HepG2 (cell line): Measurements from ENCODE around the gene ARHGAP31. TPM values are rescaled to one million over a fixed set of nuclear protein-coding genes. Genes with fewer than 3 reads are reported as not detected.

Experiments
- ATAC-seq: fragments of 200-7000 bp; cut with Tn5 transposase; 3 replicates; pipeline ENCODE4 v1.9.1; 2020; ENCODE audit warnings: mild to moderate bottlenecking, moderate library complexity
- BruUV-seq: library from RNA; stranded (reverse); fragments of 400-500 nt; replicated peaks from 2 replicates; lab custom pipeline; 2021; lab: Mats Ljungman, UMichigan
- CTCF ChIA-PET: fragments of 300-600 bp; formaldehyde crosslinking; extraction: SDS; loops from one replicate; lab custom pipeline; 2021; ENCODE audit warnings: low total read pairs, inconsistent platforms, low intra/inter-chr PET ratio; lab: Yijun Ruan, JAX
- POLR2A ChIA-PET: fragments of 350-600 bp; sonication (Branson Sonifier 250); formaldehyde crosslinking; loops from one replicate; lab custom pipeline; 2020; ENCODE audit warnings: antibody characterized with exemption, inconsistent platforms; lab: Yijun Ruan, JAX
- DNase-seq: peaks from one replicate; pipeline ENCODE4 v3.0.0-alpha.2; 2015; ENCODE audit warnings: low spot score
- FAIRE-seq: peaks from 3 replicates; lab custom pipeline; 2011; peaks lifted over from hg19 to GRCh38; lab: Jason Lieb, UNC
- H2AFZ ChIP-seq: one replicate; pipeline ENCODE4 v1.6.1; 2011; ENCODE audit warnings: low read length, inconsistent platforms
- H3K27ac ChIP-seq: fragments of 300-600 bp; 3 replicates; pipeline ENCODE4 v1.8.0; 2011; ENCODE audit warnings: mixed run types, mild to moderate bottlenecking, mixed read lengths, low read length, inconsistent platforms; ENCODE audit not compliant: insufficient read depth; ENCODE audit errors: extremely low read length
- H3K27me3 ChIP-seq, 2 experiments: fragments of 200-600 bp in 1 of 2; 2 replicates in 1 of 2; 3 replicates in 1 of 2; pipeline versions ENCODE4 v1.6.0 to v1.8.0; 2011; ENCODE audit warnings: low read length in 2 of 2, mild to moderate bottlenecking in 2 of 2, moderate library complexity in 2 of 2, inconsistent platforms in 1 of 2; ENCODE audit not compliant: insufficient read depth in 2 of 2, control insufficient read depth in 1 of 2
- H3K36me3 ChIP-seq, 2 experiments: fragments of 200-600 bp in 1 of 2; replicated peaks in 1 of 2; 2 replicates in 1 of 2; 3 replicates in 1 of 2; pipeline versions ENCODE4 v1.5.1 to v1.8.0; 2011; ENCODE audit warnings: low read length in 2 of 2, inconsistent platforms in 1 of 2; ENCODE audit not compliant: insufficient read depth in 2 of 2, control insufficient read depth in 1 of 2
- H3K4me1 ChIP-seq: 2 replicates; pipeline ENCODE4 v1.5.1; 2012; ENCODE audit warnings: low read length, inconsistent platforms; ENCODE audit not compliant: insufficient read depth
- H3K4me2 ChIP-seq: 2 replicates; pipeline ENCODE4 v1.6.0; 2011; ENCODE audit warnings: low read depth, low read length, inconsistent platforms
- H3K4me3 ChIP-seq, 3 experiments: fragments of 200-600 bp in 1 of 3; sonication (generic), shearing (Covaris generic) in 1 of 3; replicated peaks in 1 of 3; 2 replicates each; pipeline ENCODE4 v1.5.1; 2011 to 2016; ENCODE audit warnings: low read length in 3 of 3, inconsistent platforms in 2 of 3, low read depth in 2 of 3, mild to moderate bottlenecking in 2 of 3, control low read depth in 1 of 3, mixed read lengths in 1 of 3; ENCODE audit not compliant: insufficient read depth in 1 of 3
- H3K79me2 ChIP-seq: one replicate; pipeline ENCODE4 v1.6.1; 2011; ENCODE audit warnings: low read length, inconsistent platforms; ENCODE audit not compliant: insufficient read depth
- H3K9ac ChIP-seq: 2 replicates; pipeline ENCODE4 v1.6.0; 2011; ENCODE audit warnings: mild to moderate bottlenecking, low read depth, low read length, inconsistent platforms; ENCODE audit not compliant: insufficient read depth
- H3K9me3 ChIP-seq: 2 replicates; pipeline ENCODE4 v1.5.1; 2012; ENCODE audit warnings: mild to moderate bottlenecking, low read length
- H4K20me1 ChIP-seq: 2 replicates; pipeline ENCODE4 v1.6.0; 2011; ENCODE audit warnings: inconsistent platforms, mild to moderate bottlenecking, low read length, moderate library complexity; ENCODE audit not compliant: insufficient read depth
- BCLAF1 ChIP-seq: fragments of 450-650 bp; IDR thresholded peaks from 2 replicates; pipeline ENCODE4 v1.6.1; 2017; ENCODE audit warnings: mild to moderate bottlenecking
- GMEB1 ChIP-seq: sonication (generic); formaldehyde crosslinking; IDR thresholded peaks from 2 replicates; pipeline ENCODE4 v1.5.1; 2020; ENCODE audit warnings: missing genetic modification reagents, mild to moderate bottlenecking, borderline replicate concordance
- NFKBIZ ChIP-seq: IDR thresholded peaks from 2 replicates; pipeline ENCODE4 v1.6.1; 2018; ENCODE audit warnings: missing genetic modification reagents, missing compliant biosample characterization
- ZBTB7B ChIP-seq: sonication (generic); formaldehyde crosslinking; IDR thresholded peaks from 2 replicates; pipeline ENCODE4 v1.4.0; 2020; ENCODE audit warnings: missing genetic modification reagents
- WGBS: methylation state at CpG from one replicate; pipeline ENCODE4 v1.1.6; 2017; ENCODE audit warnings: low lambda C conversion rate; 5-methylcytosine and 5-hydroxymethylcytosine counted together
- in situ Hi-C: cut with HindIII; loops from 2 replicates; pipeline ENCODE4 v1.10.0; 2017; ENCODE audit warnings: low pct_unique_long_range_greater_than_20kb; ENCODE audit not compliant: extremely low pct_ligation_motif_present
- intact Hi-C: fragments of 100-400 bp; cut with micrococcal nuclease; formaldehyde crosslinking; loops from one replicate; pipeline ENCODE4 v1.10.0; 2022; ENCODE audit not compliant: unreplicated experiment
- polyA plus RNA-seq, 8 experiments: library from polyadenylated mRNA; depleted of rRNA in 3 of 8; stranded (reverse) in 7 of 8; unstranded in 1 of 8; fragments of >200 nt; fragmentation: Illumina TruSeq in 4 of 8; extraction: Trizol in 4 of 8; gene quantifications; 2 replicates each; pipeline versions ENCODE4 v1.2.1 to v1.2.3, GENCODE V29; 2011 to 2016; ENCODE audit warnings: low read depth in 4 of 8, missing spikeins in 1 of 8, mixed read lengths in 1 of 8; ENCODE audit not compliant: insufficient read depth in 1 of 8
- total RNA-seq, 5 experiments: library from RNA; depleted of rRNA; stranded (reverse); fragments of >200 nt; fragmentation: Illumina TruSeq; extraction: Trizol; gene quantifications; 2 replicates each; pipeline ENCODE4 v1.2.3, GENCODE V29; 2016; ENCODE audit warnings: low read depth in 1 of 5

The ARHGAP31 gene
- total and polyA plus RNA-seq, 2 of the 13 experiments (the other 11 are each of a cell fraction or from before 2014, with no cell fraction given): not detected

GRCh38 chr3:119340446-119340845, 46.3 kb downstream of the ARHGAP31 start:
- in situ Hi-C loops (no loop called here), intact Hi-C loops (no loop called here)
- H3K9me3 ChIP-seq: no peaks in the 10 kb centered on the region
- FAIRE-seq: no peak
- no peak overlapping the region for H3K4me2 ChIP-seq
- no peaks in the 10 kb centered on the region for H4K20me1 ChIP-seq
- H2AFZ ChIP-seq: no peak overlapping the region
- CTCF ChIA-PET: no interaction called here
- no peak for DNase-seq
- no peak overlapping the region for H3K27ac ChIP-seq
- POLR2A ChIA-PET: no interaction called here
- TF ChIP-seq ZBTB7B (CRISPR knock-in tag): no peak
- no peak for TF ChIP-seq NFKBIZ (CRISPR knock-in tag)
- no peak for TF ChIP-seq BCLAF1
- no peak for TF ChIP-seq GMEB1 (CRISPR knock-in tag)
- no peak for ATAC-seq
- H3K4me1 ChIP-seq: no peaks in the 10 kb centered on the region
- no peak overlapping the region for H3K9ac ChIP-seq
- WGBS: 73% methylated on average over 5 of the region's 5 CpGs
- H3K27me3 ChIP-seq: no peaks in the 10 kb centered on the region
- no peaks in the 10 kb centered on the region for H3K36me3 ChIP-seq
- H3K79me2 ChIP-seq: no peaks in the 10 kb centered on the region
- BruUV-seq: no TSS peak
- H3K4me3 ChIP-seq: no peak overlapping the region
